Sigmoid colon (tissue), 7 donors: ENCODE results near the gene NDUFAF2. TPM values are rescaled to one million over a fixed set of nuclear protein-coding genes. Genes with fewer than 3 reads are reported as not detected.

Source experiments
- DNase-seq: peaks from one replicate; pipeline ENCODE4 v3.0.0-alpha.2; 2019
- H3K27ac ChIP-seq, 4 donors: fragments of 200-600 bp; sonication (generic); one replicate each; pipeline ENCODE4 v1.5.1; 2016 to 2019; ENCODE audit warnings: mild to moderate bottlenecking in 1 of 4
- H3K27me3 ChIP-seq, 3 donors: fragments of 200-600 bp; sonication (generic); one replicate each; pipeline ENCODE4 v1.5.1; 2019; ENCODE audit warnings: mild to moderate bottlenecking in 1 of 3
- H3K36me3 ChIP-seq, 4 donors: fragments of 200-600 bp; sonication (generic); one replicate each; pipeline ENCODE4 v1.5.1; 2016 to 2019
- H3K4me1 ChIP-seq, 4 donors: fragments of 200-600 bp; sonication (generic); one replicate each; pipeline ENCODE4 v1.5.1; 2017 to 2019
- H3K4me3 ChIP-seq, 4 donors: fragments of 200-600 bp; sonication (generic); one replicate each; pipeline ENCODE4 v1.5.1; 2017 to 2019; ENCODE audit warnings: mild to moderate bottlenecking in 2 of 4, moderate library complexity in 1 of 4
- H3K9me3 ChIP-seq, 4 donors: fragments of 200-600 bp in 3 of 4; sonication (generic) in 3 of 4; one replicate each; pipeline versions ENCODE4 v1.5.1 to v1.6.1; 2013 to 2019
- EP300 ChIP-seq, 4 donors: sonication (generic); formaldehyde crosslinking; IDR thresholded peaks; one replicate each; pipeline ENCODE4 v1.6.1; 2017; ENCODE audit warnings: antibody characterized with exemption in 4 of 4
- POLR2A ChIP-seq, 2 donors: fragments of 450-650 bp; IDR thresholded peaks; one replicate each; pipeline ENCODE4 v1.6.1; 2016; ENCODE audit warnings: antibody characterized with exemption in 2 of 2, mild to moderate bottlenecking in 2 of 2, moderate library complexity in 2 of 2
- POLR2AphosphoS5 ChIP-seq, 4 donors: sonication (generic); formaldehyde crosslinking; IDR thresholded peaks; one replicate each; pipeline ENCODE4 v1.6.1; 2017; ENCODE audit warnings: antibody characterized with exemption in 4 of 4
- WGBS, 2 donors: extraction: QIAGEN DNeasy Blood & Tissue Kit; methylation state at CpG; one replicate each; pipeline ENCODE4 v1.1.7; 2013; 5-methylcytosine and 5-hydroxymethylcytosine counted together
- intact Hi-C: fragments of 100-400 bp; cut with DNase I; formaldehyde crosslinking; loops from one replicate; pipeline ENCODE4 v1.15.1; 2023
- polyA plus RNA-seq, 3 donors: library from polyadenylated mRNA; stranded (reverse); fragments of 200-250 nt; gene quantifications; one replicate each; pipeline ENCODE4 v1.2.3, GENCODE V29; 2013
- total RNA-seq, 4 donors: library from RNA; depleted of rRNA; stranded (reverse); fragments of >200 nt; gene quantifications; one replicate each; pipeline ENCODE4 v1.1.0, GENCODE V29; 2016
- TF ChIP-seq, protein P1 (sequence below), 4 experiments: fragments of 450-650 bp in 3 of 4; fragments of 200-600 bp in 1 of 4; IDR thresholded peaks; one replicate each; pipeline ENCODE4 v1.5.1; 2016 to 2019; ENCODE audit warnings: antibody characterized with exemption in 4 of 4, mild to moderate bottlenecking in 3 of 4, moderate library complexity in 2 of 4
- donor health status: healthy with polysubstance abuse.
- donor health status: Bipolar disorder and iron deficiency.
- donor health status: healthy.

The NDUFAF2 gene
- total RNA-seq: 10 to 100 TPM; 33.5 to 45.1 (median 39.9) TPM
- polyA plus RNA-seq: 10 to 100 TPM; 39.0 to 48.6 (median 43.2) TPM

- TF ChIP-seq, protein P1, sequence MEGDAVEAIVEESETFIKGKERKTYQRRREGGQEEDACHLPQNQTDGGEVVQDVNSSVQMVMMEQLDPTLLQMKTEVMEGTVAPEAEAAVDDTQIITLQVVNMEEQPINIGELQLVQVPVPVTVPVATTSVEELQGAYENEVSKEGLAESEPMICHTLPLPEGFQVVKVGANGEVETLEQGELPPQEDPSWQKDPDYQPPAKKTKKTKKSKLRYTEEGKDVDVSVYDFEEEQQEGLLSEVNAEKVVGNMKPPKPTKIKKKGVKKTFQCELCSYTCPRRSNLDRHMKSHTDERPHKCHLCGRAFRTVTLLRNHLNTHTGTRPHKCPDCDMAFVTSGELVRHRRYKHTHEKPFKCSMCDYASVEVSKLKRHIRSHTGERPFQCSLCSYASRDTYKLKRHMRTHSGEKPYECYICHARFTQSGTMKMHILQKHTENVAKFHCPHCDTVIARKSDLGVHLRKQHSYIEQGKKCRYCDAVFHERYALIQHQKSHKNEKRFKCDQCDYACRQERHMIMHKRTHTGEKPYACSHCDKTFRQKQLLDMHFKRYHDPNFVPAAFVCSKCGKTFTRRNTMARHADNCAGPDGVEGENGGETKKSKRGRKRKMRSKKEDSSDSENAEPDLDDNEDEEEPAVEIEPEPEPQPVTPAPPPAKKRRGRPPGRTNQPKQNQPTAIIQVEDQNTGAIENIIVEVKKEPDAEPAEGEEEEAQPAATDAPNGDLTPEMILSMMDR (IDR thresholded peaks at IDR 0.05): no peak
- TF ChIP-seq POLR2AphosphoS5 (IDR thresholded peaks at IDR 0.05): peak; percentile 82 to 87 (median 86)
- TF ChIP-seq POLR2A (IDR thresholded peaks at IDR 0.05): peak; percentile 59 to 62
- H3K36me3 ChIP-seq: no peaks in the 10 kb centered on the region
- 2% methylated on average over 64 of the region's 64 CpGs for WGBS, 2 donors
Measured at GRCh38 chr5:60944904-60945812, at the start of gene NDUFAF2, which contains the start of gene ERCC8. Gene NDUFAF2, plus strand, starts transcription at chr5:60945205. Its CDS starts 51 bp downstream, at chr5:60945256. Gene ERCC8, minus strand, starts transcription at chr5:60945070. Its CDS starts 62 bp downstream, at chr5:60945008.

DNA sequence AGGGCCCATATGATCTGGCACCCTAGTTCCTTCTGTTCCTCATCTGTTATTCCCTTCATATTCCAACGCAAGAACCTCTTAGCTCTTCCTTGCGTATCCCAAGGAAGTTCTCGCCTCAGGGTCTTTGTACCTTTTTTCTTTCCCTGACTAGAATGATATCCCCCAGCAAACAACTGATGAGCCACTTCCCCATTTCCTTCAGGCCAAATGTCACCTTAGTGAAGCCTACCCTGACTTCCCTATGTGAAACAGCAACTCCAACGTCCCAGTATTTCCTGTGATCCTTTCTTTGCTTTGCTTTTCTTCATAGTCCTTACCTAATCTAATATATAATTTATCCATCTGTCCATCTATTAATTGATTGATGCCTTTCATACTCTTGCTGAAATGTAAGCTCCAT, 48.0 kb upstream of the NDUFAF2 start:
- Histone ChIP-seq H3K4me1 (no peaks in the 10 kb centered on the region), H3K9me3 (no peaks in the 10 kb centered on the region), H3K27me3 (no peaks in the 10 kb centered on the region), H3K27ac (no peak overlapping the region), H3K36me3 (peaks cover 3 to 65% (median 5%) of the 10 kb centered on the region in 4 donors), H3K4me3 (no peak overlapping the region)
- TF ChIP-seq POLR2A (IDR thresholded peaks at IDR 0.05): no peak
- TF ChIP-seq POLR2AphosphoS5 (IDR thresholded peaks at IDR 0.05): no peak
- TF ChIP-seq, protein P1 (IDR thresholded peaks at IDR 0.05): no peak
- TF ChIP-seq EP300 (IDR thresholded peaks at IDR 0.05): no peak
- WGBS, 2 donors: 91 to 94% methylated on average over 4 of the region's 4 CpGs
- no peak for DNase-seq
- intact Hi-C loops: no loop called here

More at GRCh38 chr5:60944904-60945812, at the start of gene NDUFAF2, which contains the start of gene ERCC8:
- Histone ChIP-seq H3K27me3 (no peaks in the 10 kb centered on the region), H3K4me1 (peaks cover 0 to 25% (median 18%) of the 10 kb centered on the region in 4 donors), H3K27ac (peak within 1 kb of the TSS; percentile 85 to 87 (median 86)), H3K9me3 (no peaks in the 10 kb centered on the region), H3K4me3 (peak within 1 kb of the TSS; percentile 65 to 75 (median 71))
- intact Hi-C loops: loop anchor here (5.0 to 10.0 kb wide), 2 partner anchors 387 to 710 kb away; partner anchors contain the start of gene ZSWIM6
- peak; percentile 95 for DNase-seq

GRCh38 chr5:60903356-60903755, 41.6 kb upstream of the NDUFAF2 start:
- WGBS, 2 donors: 26 to 68% methylated on average over 4 of the region's 4 CpGs
- intact Hi-C loops: no loop called here
- Histone ChIP-seq H3K27me3 (no peaks in the 10 kb centered on the region), H3K36me3 (peaks cover 0 to 30% (median 0%) of the 10 kb centered on the region in 4 donors), H3K27ac (no peak overlapping the region), H3K4me3 (no peak overlapping the region), H3K4me1 (no peaks in the 10 kb centered on the region), H3K9me3 (no peaks in the 10 kb centered on the region)
- no peak for DNase-seq
- TF ChIP-seq, protein P1 (IDR thresholded peaks at IDR 0.05): no peak
- no peak for TF ChIP-seq POLR2AphosphoS5 (IDR thresholded peaks at IDR 0.05)
- TF ChIP-seq EP300 (IDR thresholded peaks at IDR 0.05): no peak
- no peak for TF ChIP-seq POLR2A (IDR thresholded peaks at IDR 0.05)

DNA sequence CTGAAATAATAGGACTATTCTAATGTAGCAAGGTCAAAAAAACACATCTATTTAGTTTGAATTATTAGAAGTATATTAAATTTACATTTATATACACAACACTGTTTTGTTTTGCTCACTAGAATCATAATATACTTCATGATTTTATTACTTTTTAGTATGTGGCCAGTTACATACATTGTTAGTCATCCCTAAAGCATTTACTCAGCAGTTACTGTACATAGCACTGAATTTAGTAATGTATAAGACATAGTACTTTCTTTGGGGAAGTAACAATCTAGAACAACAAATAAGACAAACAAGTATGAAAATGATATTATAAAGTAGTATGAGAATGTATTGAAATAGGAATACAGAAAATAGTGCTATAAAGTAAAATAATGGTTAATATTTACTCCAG, 28.4 kb upstream of the NDUFAF2 start:
- Histone ChIP-seq H3K27me3 (no peaks in the 10 kb centered on the region), H3K9me3 (no peaks in the 10 kb centered on the region), H3K36me3 (peaks cover 0 to 24% (median 0%) of the 10 kb centered on the region in 4 donors), H3K4me3 (no peak overlapping the region), H3K4me1 (no peaks in the 10 kb centered on the region), H3K27ac (no peak overlapping the region)
- intact Hi-C loops: no loop called here
- no peak for DNase-seq
- no peak for TF ChIP-seq POLR2AphosphoS5 (IDR thresholded peaks at IDR 0.05)
- no peak for TF ChIP-seq EP300 (IDR thresholded peaks at IDR 0.05)
- TF ChIP-seq, protein P1 (IDR thresholded peaks at IDR 0.05): no peak
- no peak for TF ChIP-seq POLR2A (IDR thresholded peaks at IDR 0.05)
